GM18951 (cell line): ENCODE results near the gene UBASH3A.

Experiments
- POLR2A ChIP-seq: IDR thresholded peaks from 4 replicates; pipeline ENCODE4 v1.6.1; 2011; ENCODE audit warnings: mild to moderate bottlenecking; ENCODE audit not compliant: insufficient read length, insufficient read depth; ENCODE audit errors: extremely low read depth
- in situ Hi-C: fragments of 300-500 bp; cut with MboI; formaldehyde crosslinking; loops from one replicate; pipeline ENCODE4 v1.12.0; 2022; ENCODE audit warnings: low sequenced_read_pairs, mixed read lengths, inconsistent platforms; ENCODE audit not compliant: unreplicated experiment

The UBASH3A gene

DNA sequence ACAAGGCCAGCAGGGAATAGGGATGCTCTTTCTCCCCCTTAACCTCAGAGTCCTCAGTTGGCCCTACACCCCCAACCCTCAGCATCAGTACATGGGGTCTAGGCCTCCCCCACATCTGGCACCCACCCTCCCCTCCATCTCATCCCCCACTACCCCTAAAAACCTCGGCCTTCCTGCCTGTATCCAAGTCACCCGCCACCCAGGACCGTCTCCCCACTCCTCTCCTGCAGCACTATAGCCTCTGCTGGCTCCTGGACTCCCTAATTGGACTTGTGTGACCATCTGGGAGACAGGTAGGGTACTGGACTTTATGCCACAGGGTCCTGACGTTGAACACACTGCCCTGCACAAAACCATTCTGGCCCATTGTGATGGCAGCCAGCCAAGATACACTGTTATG lies 86.3 kb downstream of the UBASH3A start:
- in situ Hi-C loops: no loop called here
- TF ChIP-seq POLR2A: no peak

DNA sequence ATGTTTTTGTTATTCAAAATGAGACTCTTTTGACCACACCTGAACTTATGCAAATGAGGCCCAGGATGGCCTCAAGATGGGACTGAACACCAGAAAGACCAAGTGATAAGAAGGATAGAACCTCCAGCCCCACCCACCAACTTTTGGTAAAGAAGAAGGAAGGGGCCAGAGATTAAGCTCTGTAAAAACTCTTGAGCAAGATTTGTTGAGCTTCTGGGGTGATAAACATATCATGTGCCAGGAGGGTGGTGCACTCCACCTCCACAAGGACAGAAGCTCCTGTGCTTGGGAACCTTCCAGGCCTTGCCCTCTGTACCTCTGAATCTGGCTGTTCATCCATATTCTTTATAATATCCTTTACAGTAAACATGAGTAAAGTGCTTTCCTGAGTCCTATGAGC lies 87.0 kb downstream of the UBASH3A start:
- in situ Hi-C loops: no loop called here
- no peak for TF ChIP-seq POLR2A

DNA sequence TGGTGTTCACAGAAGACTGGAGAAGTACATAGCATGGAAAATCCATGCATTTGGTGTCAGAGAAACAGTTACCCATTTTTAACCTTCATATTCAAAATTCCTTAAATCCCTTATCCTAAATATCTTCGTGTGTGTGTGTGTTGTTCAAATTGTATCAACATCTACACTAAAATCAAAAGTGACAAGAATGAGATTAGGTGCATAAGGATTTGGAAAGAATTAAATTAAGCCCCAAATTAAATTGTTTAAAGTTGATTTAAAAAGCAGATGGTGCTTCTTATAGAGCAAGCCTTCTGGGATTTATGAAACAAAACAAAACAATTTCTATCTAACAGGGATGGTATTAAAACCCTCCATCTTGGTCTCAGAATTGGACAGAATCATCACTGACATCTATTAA lies 87.6 kb downstream of the UBASH3A start:
- TF ChIP-seq POLR2A: no peak
- in situ Hi-C loops: no loop called here

DNA sequence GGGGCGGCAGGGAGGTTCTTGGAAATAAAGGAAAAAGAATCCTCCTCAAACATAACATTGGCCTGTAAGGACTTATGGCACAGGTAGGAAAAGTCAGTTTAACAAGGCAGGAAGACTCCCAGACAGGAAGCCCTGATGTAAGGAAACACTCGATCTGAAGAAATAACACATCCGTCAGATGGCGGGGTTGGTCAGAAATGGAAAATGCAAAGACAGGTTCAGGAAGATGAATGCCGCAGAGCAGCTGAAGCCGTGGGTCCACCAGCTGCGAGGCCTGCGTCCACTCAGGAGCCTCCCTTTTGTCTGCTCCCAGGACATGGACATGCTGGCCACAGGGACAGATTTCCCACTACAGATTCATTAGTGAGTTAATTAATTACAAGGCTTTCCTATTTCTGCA lies 88.5 kb downstream of the UBASH3A start:
- no peak for TF ChIP-seq POLR2A
- in situ Hi-C loops: no loop called here

DNA sequence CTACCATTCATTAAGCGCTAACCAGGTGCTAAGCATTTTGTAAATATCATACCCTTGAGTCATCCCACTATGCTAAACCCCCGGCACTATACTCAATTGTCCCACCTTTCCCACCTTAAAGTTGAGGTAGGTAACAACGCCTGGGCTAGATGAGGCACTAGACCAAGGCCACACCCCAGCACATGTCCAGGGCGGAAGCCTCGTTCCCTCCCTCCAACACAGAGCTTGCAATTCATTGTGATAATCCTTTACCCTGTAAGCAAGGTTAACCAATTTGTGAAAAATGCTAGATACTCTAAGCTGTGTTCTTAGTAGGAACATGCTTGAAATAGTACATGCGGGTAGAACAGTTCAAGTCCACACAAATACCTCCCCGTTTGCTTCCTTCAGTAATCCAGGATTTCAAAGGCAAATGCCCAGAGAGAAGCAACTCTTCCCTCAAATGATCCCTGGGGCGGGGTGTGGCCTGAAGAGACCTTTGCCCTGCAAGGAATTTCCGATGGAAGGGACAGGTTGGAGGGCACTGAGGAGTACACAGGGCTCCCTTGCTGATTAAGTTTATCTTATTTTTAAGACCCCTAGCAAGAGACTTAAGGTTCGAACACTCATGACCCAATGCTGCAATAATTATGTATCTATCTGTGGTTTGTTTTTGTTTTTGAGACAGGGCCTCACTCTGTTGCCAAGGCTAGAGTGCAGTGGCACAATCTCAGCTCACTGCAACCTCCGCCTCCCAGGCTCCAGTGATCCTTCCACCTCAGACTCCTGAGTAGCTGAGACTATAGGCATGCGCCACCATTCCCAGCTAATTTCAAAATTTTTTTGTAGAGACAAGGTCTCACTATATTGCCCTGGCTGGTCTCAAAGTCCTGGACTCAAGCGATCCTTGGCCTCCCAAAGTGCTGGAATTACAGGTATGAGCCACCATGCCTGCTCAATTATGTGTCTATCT lies 89.7 kb downstream of the UBASH3A start:
- TF ChIP-seq POLR2A: no peak
- in situ Hi-C loops: no loop called here

DNA sequence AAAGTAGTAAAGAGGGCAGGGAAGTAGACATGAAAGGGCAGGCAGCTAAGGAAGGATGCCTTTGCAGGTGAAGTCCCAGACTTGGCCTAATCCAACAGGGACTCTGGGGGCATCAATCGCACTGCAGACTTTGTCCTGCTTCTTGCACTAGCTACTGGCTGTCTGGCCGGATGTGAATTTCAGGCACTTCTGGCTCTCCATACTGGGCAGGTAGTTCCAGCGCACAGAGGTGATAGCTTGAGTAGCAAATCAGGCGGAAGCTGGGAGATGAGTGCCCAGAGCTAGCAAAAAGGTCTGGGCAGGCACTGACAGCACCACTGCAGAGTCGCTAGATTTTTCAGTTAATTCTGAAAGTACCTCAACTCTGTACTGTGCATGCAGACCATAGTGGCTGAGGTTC lies 91.3 kb downstream of the UBASH3A start:
- in situ Hi-C loops: no loop called here

DNA sequence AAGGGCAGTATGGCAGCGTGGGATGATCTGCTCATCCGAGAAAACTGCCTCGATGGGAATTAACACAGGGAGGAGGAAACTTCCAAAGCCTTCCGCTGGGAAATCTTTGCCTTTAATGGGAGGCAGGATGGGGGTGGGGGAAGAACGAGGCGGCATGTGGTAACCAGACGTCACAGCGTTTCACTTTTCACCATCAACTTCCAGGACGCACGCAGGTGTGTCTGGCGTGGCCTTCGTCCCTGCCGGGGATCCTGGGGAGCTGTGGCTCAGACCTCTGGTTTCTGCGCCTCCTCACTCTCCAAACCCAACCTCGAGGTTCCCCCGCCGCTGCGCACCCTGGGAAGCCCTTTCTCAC lies 92.0 kb downstream of the UBASH3A start:
- in situ Hi-C loops: no loop called here
- TF ChIP-seq POLR2A: no peak

More for the DNA sequence above, 91.3 kb downstream of the UBASH3A start:
- no peak for TF ChIP-seq POLR2A

DNA sequence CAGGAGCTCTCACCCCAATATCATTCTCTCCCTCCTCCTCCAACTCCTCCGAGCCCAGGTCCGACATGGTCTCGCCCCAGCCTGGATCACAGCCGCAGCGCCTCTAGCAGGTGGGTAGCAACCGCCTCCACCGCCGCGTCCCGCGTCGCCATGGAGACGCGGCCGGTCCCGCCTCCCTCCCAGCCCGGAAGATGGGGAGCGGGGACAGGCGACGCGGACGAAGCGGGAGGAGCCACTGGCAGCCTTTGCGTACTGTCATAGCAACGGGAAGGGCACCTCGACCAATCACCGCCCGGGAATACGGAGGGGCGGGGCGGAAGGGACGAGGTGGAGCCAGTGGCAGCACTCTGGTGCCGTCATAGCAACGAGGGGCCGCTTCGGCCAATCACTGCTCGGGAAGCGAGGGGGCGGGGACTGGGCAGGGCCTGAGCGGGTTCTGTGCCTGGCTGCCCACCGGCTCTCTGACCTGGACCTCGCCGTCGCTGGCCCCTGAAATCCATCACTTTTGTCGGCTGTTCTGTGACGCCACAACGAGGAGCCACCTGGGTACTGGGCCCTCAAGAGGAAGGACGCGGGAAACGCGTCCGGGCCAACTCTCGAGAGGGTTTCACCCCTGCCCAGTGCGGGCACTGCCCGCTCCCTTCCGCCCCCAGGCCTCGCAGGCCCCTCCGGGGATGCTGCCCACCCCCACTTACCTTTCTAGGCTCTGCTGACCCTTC lies 92.6 kb downstream of the UBASH3A start, which contains the start of gene RSPH1:
TSS of gene RSPH1 (minus strand) at position 105 of the 719 bp plus-strand sequence. CDS start at position 67, 38 bp downstream.
- in situ Hi-C loops: no loop called here
- TF ChIP-seq POLR2A: peak; percentile 62

DNA sequence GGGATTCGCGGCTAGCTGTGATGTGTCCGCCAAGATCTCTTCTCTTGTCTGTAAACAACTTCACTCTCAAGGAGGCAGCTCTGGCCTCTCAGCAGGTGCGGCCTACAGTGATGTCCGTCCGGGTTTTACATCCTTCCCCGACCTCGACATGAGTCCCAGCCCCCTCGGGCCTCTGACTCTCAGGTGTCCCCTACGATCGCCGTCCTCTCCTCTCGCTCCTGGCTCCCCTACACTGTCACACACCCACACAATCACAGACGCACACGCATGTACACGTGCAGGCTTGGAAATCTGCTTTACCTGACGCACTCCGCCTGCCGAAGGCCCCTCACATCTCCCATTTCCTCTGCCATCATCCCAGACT lies 93.1 kb downstream of the UBASH3A start:
- in situ Hi-C loops: no loop called here
- TF ChIP-seq POLR2A: no peak
